Measurements from ENCODE around the gene RYR3. TPM values are rescaled to one million over a fixed set of nuclear protein-coding genes. Genes with fewer than 3 reads are reported as not detected.

The RYR3 gene
- total and polyA plus RNA-seq, 2 donors (not counting 1 experiment from before 2014, with no cell fraction given): not detected

DNA sequence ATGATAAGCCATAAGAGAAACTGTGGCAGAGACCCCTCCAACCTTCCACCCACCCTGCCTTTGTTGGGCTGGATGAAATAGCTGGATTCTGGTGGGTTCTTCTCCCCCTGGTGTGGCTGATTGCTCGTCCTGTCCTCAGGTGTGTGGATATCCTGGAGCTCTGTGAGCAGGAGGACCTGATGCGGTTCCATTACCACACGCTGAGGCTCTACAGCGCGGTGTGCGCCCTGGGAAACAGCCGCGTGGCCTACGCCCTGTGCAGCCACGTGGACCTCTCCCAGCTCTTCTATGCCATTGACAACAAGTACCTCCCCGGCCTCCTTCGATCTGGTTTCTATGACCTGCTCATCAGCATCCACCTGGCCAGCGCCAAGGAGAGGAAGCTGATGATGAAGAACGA, 351.2 kb downstream of the RYR3 start:
- H3K79me2 ChIP-seq (ENCODE audit: control insufficient read depth, insufficient read depth, low read length): no peaks in the 10 kb centered on the region
- H3K9me3 Mint-ChIP-seq (ENCODE audit: insufficient read depth): no peaks in the 10 kb centered on the region
- ATAC-seq (ENCODE audit: low read depth): no peak
- no peak for DNase-seq
- POLR2A ChIA-PET: no interaction called here
- CTCF ChIA-PET: no interaction called here
- no peaks in the 10 kb centered on the region for H3K36me3 ChIP-seq (replicated peaks in 1 of 2; ENCODE audit: control extremely low read depth in 1 of 2, control insufficient read depth in 1 of 2, extremely low read depth in 1 of 2, insufficient read depth in 2 of 2, low read length in 1 of 2)
- intact Hi-C loops (cut with micrococcal nuclease): no loop called here
- H3K4me1 Mint-ChIP-seq: no peaks in the 10 kb centered on the region
- no peak overlapping the region for H2AFZ ChIP-seq (ENCODE audit: insufficient read depth, low read depth, low read length, poor library complexity, severe bottlenecking)
- H3K4me3 Mint-ChIP-seq: no peak overlapping the region
- H4K20me1 ChIP-seq (ENCODE audit: control insufficient read depth, insufficient read depth, low read length, poor library complexity, severe bottlenecking): no peaks in the 10 kb centered on the region
- no peaks in the 10 kb centered on the region for H3K27me3 ChIP-seq (replicated peaks in 1 of 4; ENCODE audit: control extremely low read depth in 1 of 4, control insufficient read depth in 3 of 4, insufficient read depth in 4 of 4, low read length in 3 of 4)
- H3K4me2 ChIP-seq (replicated peaks; ENCODE audit: low read depth, low read length, poor library complexity, severe bottlenecking): no peak overlapping the region
- H3K27me3 Mint-ChIP-seq: peaks cover 4% of the 10 kb centered on the region
- no peak overlapping the region for H3K27ac ChIP-seq (ENCODE audit: low read length in 2 of 2)
- WGBS (ENCODE audit: insufficient coverage): 95% methylated on average over 13 of the region's 14 CpGs
- H3K4me1 ChIP-seq (ENCODE audit: control insufficient read depth in 2 of 2, insufficient read depth in 2 of 2, low read length in 2 of 2): no peaks in the 10 kb centered on the region
- H3K4me3 ChIP-seq (ENCODE audit: control extremely low read depth in 1 of 5, extremely low read depth in 1 of 5, insufficient read depth in 1 of 5, low read depth in 2 of 5, low read length in 4 of 5): no peak overlapping the region
- no peak overlapping the region for H3K27ac Mint-ChIP-seq
- no peak overlapping the region for H3K9ac ChIP-seq (ENCODE audit: low read length)
- TF ChIP-seq EZH2 (IDR thresholded peaks at IDR 0.05; ENCODE audit: borderline replicate concordance, insufficient read depth, low read depth, low read length, poor library complexity, severe bottlenecking): no peak
- TF ChIP-seq, protein P1, sequence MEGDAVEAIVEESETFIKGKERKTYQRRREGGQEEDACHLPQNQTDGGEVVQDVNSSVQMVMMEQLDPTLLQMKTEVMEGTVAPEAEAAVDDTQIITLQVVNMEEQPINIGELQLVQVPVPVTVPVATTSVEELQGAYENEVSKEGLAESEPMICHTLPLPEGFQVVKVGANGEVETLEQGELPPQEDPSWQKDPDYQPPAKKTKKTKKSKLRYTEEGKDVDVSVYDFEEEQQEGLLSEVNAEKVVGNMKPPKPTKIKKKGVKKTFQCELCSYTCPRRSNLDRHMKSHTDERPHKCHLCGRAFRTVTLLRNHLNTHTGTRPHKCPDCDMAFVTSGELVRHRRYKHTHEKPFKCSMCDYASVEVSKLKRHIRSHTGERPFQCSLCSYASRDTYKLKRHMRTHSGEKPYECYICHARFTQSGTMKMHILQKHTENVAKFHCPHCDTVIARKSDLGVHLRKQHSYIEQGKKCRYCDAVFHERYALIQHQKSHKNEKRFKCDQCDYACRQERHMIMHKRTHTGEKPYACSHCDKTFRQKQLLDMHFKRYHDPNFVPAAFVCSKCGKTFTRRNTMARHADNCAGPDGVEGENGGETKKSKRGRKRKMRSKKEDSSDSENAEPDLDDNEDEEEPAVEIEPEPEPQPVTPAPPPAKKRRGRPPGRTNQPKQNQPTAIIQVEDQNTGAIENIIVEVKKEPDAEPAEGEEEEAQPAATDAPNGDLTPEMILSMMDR (IDR thresholded peaks at IDR 0.05): no peak
- H3K9me3 ChIP-seq (ENCODE audit: control extremely low read depth in 1 of 3, control insufficient read depth in 2 of 3, insufficient read depth in 1 of 3, low read length in 2 of 3): peaks cover 0 to 3% (median 0%) of the 10 kb centered on the region in 3 donors

DNA sequence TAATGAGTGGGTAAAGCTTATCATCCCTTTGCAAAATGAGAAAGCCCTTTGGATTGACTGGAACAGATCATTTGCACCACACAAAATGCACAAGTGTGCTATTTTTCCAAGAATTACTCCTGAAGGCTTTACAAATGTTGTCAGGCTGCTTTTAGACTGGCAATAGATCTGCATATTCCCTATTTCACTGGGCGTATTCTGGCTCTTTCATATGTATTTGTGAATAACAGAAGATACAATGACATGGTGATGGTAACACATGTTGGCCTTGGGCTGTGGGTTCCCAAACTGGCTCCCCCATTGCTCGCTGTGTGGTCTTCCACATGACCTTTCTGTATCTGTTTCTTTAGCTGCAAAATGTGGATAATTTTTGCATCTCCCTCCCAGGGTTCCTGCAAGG, 354.2 kb downstream of the RYR3 start:
- H3K36me3 ChIP-seq (replicated peaks in 1 of 2; ENCODE audit: control extremely low read depth in 1 of 2, control insufficient read depth in 1 of 2, extremely low read depth in 1 of 2, insufficient read depth in 2 of 2, low read length in 1 of 2): no peaks in the 10 kb centered on the region
- H3K27ac Mint-ChIP-seq: no peak overlapping the region
- no peaks in the 10 kb centered on the region for H3K27me3 ChIP-seq (replicated peaks in 1 of 4; ENCODE audit: control extremely low read depth in 1 of 4, control insufficient read depth in 3 of 4, insufficient read depth in 4 of 4, low read length in 3 of 4)
- ATAC-seq (ENCODE audit: low read depth) (no peak), DNase-seq (no peak)
- TF ChIP-seq, protein P1 (IDR thresholded peaks at IDR 0.05): no peak
- no peak for TF ChIP-seq EZH2 (IDR thresholded peaks at IDR 0.05; ENCODE audit: borderline replicate concordance, insufficient read depth, low read depth, low read length, poor library complexity, severe bottlenecking)
- H3K79me2 ChIP-seq (ENCODE audit: control insufficient read depth, insufficient read depth, low read length): no peaks in the 10 kb centered on the region
- no peaks in the 10 kb centered on the region for H4K20me1 ChIP-seq (ENCODE audit: control insufficient read depth, insufficient read depth, low read length, poor library complexity, severe bottlenecking)
- no peaks in the 10 kb centered on the region for H3K9me3 Mint-ChIP-seq (ENCODE audit: insufficient read depth)
- 90% methylated on average over 2 of the region's 2 CpGs for WGBS (ENCODE audit: insufficient coverage)
- H3K4me3 Mint-ChIP-seq: no peak overlapping the region
- no peak overlapping the region for H3K4me2 ChIP-seq (replicated peaks; ENCODE audit: low read depth, low read length, poor library complexity, severe bottlenecking)
- no peak overlapping the region for H2AFZ ChIP-seq (ENCODE audit: insufficient read depth, low read depth, low read length, poor library complexity, severe bottlenecking)
- ChIA-PET CTCF (no interaction called here), POLR2A (no interaction called here)
- no peak overlapping the region for H3K4me3 ChIP-seq (ENCODE audit: control extremely low read depth in 1 of 5, extremely low read depth in 1 of 5, insufficient read depth in 1 of 5, low read depth in 2 of 5, low read length in 4 of 5)
- H3K9me3 ChIP-seq (ENCODE audit: control extremely low read depth in 1 of 3, control insufficient read depth in 2 of 3, insufficient read depth in 1 of 3, low read length in 2 of 3): peaks cover 0 to 3% (median 0%) of the 10 kb centered on the region in 3 donors
- H3K27me3 Mint-ChIP-seq: peaks cover 4% of the 10 kb centered on the region
- H3K27ac ChIP-seq (ENCODE audit: low read length in 2 of 2): no peak overlapping the region
- H3K4me1 Mint-ChIP-seq: no peaks in the 10 kb centered on the region
- intact Hi-C loops (cut with micrococcal nuclease): no loop called here
- H3K4me1 ChIP-seq (ENCODE audit: control insufficient read depth in 2 of 2, insufficient read depth in 2 of 2, low read length in 2 of 2): no peaks in the 10 kb centered on the region
- no peak overlapping the region for H3K9ac ChIP-seq (ENCODE audit: low read length)
